ENCODE results near the gene METTL25B. TPM values are rescaled to one million over a fixed set of nuclear protein-coding genes. Genes with fewer than 3 reads are reported as not detected.

Gene METTL25B
- total and polyA plus RNA-seq, 2 of the 13 experiments (the other 11 are each of a cell fraction or from before 2014, with no cell fraction given), result 11.9 to 24.0 TPM

- TF ChIP-seq ZNF710 (CRISPR knock-in tag; IDR thresholded peaks at IDR 0.05; ENCODE audit: borderline replicate concordance) (no peak), HNF1A (IDR thresholded peaks at IDR 0.05; ENCODE audit: low read depth) (no peak), HNF1A (CRISPR knock-in tag; IDR thresholded peaks at IDR 0.05; ENCODE audit: borderline replicate concordance) (no peak), U2AF1 (optimal IDR thresholded peaks at IDR 0.05; ENCODE audit: low read depth, low read length) (no peak), ZNF101 (CRISPR knock-in tag; IDR thresholded peaks at IDR 0.05; ENCODE audit: borderline replicate concordance, low read depth) (no peak), SNAI1 (CRISPR knock-in tag; IDR thresholded peaks at IDR 0.05; ENCODE audit: borderline replicate concordance) (no peak), HMGA1 (CRISPR knock-in tag; conservative IDR thresholded peaks at IDR 0.05) (no peak), CENPX (CRISPR knock-in tag; IDR thresholded peaks at IDR 0.05) (no peak), GATAD1 (CRISPR knock-in tag; IDR thresholded peaks at IDR 0.05) (peak; percentile 70), ZNF17 (CRISPR knock-in tag; IDR thresholded peaks at IDR 0.05) (no peak), TCF12 (IDR thresholded peaks at IDR 0.05) (no peak), TCF12 (CRISPR knock-in tag; IDR thresholded peaks at IDR 0.05) (no peak), NR2F2 (IDR thresholded peaks at IDR 0.05; ENCODE audit: borderline replicate concordance, low read depth) (no peak), ZNF44 (CRISPR knock-in tag; IDR thresholded peaks at IDR 0.05) (no peak), SKI (IDR thresholded peaks at IDR 0.05; ENCODE audit: partially characterized antibody) (peak; percentile 22), ZNF766 (CRISPR knock-in tag; IDR thresholded peaks at IDR 0.05; ENCODE audit: borderline replicate concordance) (no peak), ZNF770 (CRISPR knock-in tag; IDR thresholded peaks at IDR 0.05) (no peak), ZNF235 (CRISPR knock-in tag; IDR thresholded peaks at IDR 0.05; ENCODE audit: borderline replicate concordance) (no peak), ZNF577 (CRISPR knock-in tag; IDR thresholded peaks at IDR 0.05; ENCODE audit: borderline replicate concordance, low read depth) (no peak)
Observed at GRCh38 chr1:156746728-156747631, 18.7 kb downstream of the METTL25B start (continued).

Data from HepG2 (cell line).